Loucy (cell line): ENCODE results near the gene TSHR.
"Not testable (repeated sequence)": the region's sequence is repeated elsewhere in the genome, so short reads cannot be mapped to it uniquely, and the experiment has no call there.

Experiments used
- H2AFZ ChIP-seq: fragments of 200-600 bp; sonication (generic); 2 replicates; pipeline ENCODE4 v1.6.0; 2016; ENCODE audit warnings: antibody characterized with exemption, mild to moderate bottlenecking, low read length, moderate library complexity
- H3F3A ChIP-seq: fragments of 200-600 bp; 2 replicates; pipeline ENCODE4 v1.6.0; 2016; ENCODE audit warnings: antibody characterized with exemption, low read depth, mild to moderate bottlenecking
- H3K27me3 ChIP-seq: fragments of 200-600 bp; sonication (generic); 2 replicates; pipeline ENCODE4 v1.6.1; 2014; ENCODE audit warnings: low read length, mild to moderate bottlenecking; ENCODE audit not compliant: insufficient read depth, poor library complexity, severe bottlenecking
- H3K36me3 ChIP-seq: fragments of 200-600 bp; sonication (generic); 2 replicates; pipeline ENCODE4 v1.6.1; 2016; ENCODE audit warnings: low read length; ENCODE audit not compliant: insufficient read depth
- H3K4me1 ChIP-seq: fragments of 200-600 bp; sonication (generic); 2 replicates; pipeline ENCODE4 v1.5.1; 2014; ENCODE audit warnings: low read length, mild to moderate bottlenecking; ENCODE audit not compliant: insufficient read depth, poor library complexity, severe bottlenecking
- H3K4me2 ChIP-seq: fragments of 200-600 bp; sonication (generic); 2 replicates; pipeline ENCODE4 v1.6.0; 2014; ENCODE audit warnings: antibody characterized with exemption, low read length, low read depth, mild to moderate bottlenecking; ENCODE audit not compliant: poor library complexity, severe bottlenecking
- H3K4me3 ChIP-seq: fragments of 200-600 bp; sonication (generic); 2 replicates; pipeline ENCODE4 v1.5.1; 2014; ENCODE audit warnings: low read length, mild to moderate bottlenecking, mixed read lengths; ENCODE audit not compliant: poor library complexity, severe bottlenecking
- H3K79me2 ChIP-seq: fragments of 200-600 bp; sonication (generic); 2 replicates; pipeline ENCODE4 v1.6.1; 2014; ENCODE audit warnings: low read length; ENCODE audit not compliant: insufficient read depth
- H3K9ac ChIP-seq: fragments of 200-600 bp; sonication (generic); 2 replicates; pipeline ENCODE4 v1.6.0; 2014; ENCODE audit warnings: mild to moderate bottlenecking, low read depth, low read length, moderate library complexity; ENCODE audit not compliant: poor library complexity, severe bottlenecking
- H3K9me2 ChIP-seq: fragments of 200-600 bp; sonication (generic); replicated peaks from 2 replicates; pipeline ENCODE4 v1.6.1; 2016; ENCODE audit warnings: low read depth, low read length, mixed read lengths
- H3K9me3 ChIP-seq: fragments of 200-600 bp; sonication (generic); 2 replicates; pipeline ENCODE4 v1.6.1; 2014; ENCODE audit warnings: mild to moderate bottlenecking, antibody characterized with exemption, low read length, low read depth; ENCODE audit not compliant: insufficient read depth
- H4K20me1 ChIP-seq: fragments of 200-600 bp; sonication (generic); 2 replicates; pipeline ENCODE4 v1.6.0; 2014; ENCODE audit warnings: antibody characterized with exemption, low read length, mild to moderate bottlenecking; ENCODE audit not compliant: insufficient read depth, poor library complexity, severe bottlenecking
- CTCF ChIP-seq: fragments of 200-600 bp; sonication (generic); conservative IDR thresholded peaks from 2 replicates; pipeline ENCODE4 v1.5.1; 2014; ENCODE audit warnings: mild to moderate bottlenecking, antibody characterized with exemption, low read length
- EZH2phosphoT487 ChIP-seq: fragments of 200-600 bp; IDR thresholded peaks from 2 replicates; pipeline ENCODE4 v1.6.1; 2018; ENCODE audit warnings: antibody characterized with exemption, mild to moderate bottlenecking, moderate library complexity, borderline replicate concordance

Gene TSHR

DNA sequence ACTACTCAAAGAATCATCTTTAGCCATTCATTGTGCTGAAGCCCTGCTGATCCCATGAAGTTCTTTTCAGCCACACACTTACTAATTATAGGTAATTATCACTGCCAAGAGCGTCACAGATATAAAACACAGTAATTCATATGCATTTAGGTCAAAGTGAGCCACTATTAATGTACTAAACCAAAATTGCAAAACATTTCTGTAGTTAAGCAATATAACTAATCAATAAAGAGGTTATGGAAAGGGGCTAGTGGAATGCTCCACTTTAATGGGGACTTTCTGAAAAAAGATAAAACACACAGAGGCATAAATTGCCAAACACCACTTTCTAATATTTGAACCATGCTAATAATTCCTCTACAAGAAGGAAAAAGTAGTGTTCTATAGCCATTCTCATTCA lies 7.1 kb upstream of the TSHR start:
- no peaks in the 10 kb centered on the region for H3F3A ChIP-seq
- no peak overlapping the region for H2AFZ ChIP-seq
- no peak for TF ChIP-seq EZH2phosphoT487
- TF ChIP-seq CTCF = no peak
- no peaks in the 10 kb centered on the region for H3K36me3 ChIP-seq
- H3K4me3 ChIP-seq = no peak overlapping the region
- no peaks in the 10 kb centered on the region for H3K27me3 ChIP-seq
- H3K9me2 ChIP-seq = no peaks in the 10 kb centered on the region
- no peaks in the 10 kb centered on the region for H3K4me1 ChIP-seq
- no peaks in the 10 kb centered on the region for H3K79me2 ChIP-seq
- H3K4me2 ChIP-seq = no peak overlapping the region
- H3K9me3 ChIP-seq = no peaks in the 10 kb centered on the region
- no peak overlapping the region for H3K9ac ChIP-seq
- no peaks in the 10 kb centered on the region for H4K20me1 ChIP-seq

- Histone ChIP-seq H3K9ac (no peak overlapping the region), H3K36me3 (no peaks in the 10 kb centered on the region), H3K79me2 (no peaks in the 10 kb centered on the region), H3K9me3 (no peaks in the 10 kb centered on the region), H3K27me3 (no peaks in the 10 kb centered on the region), H3K4me1 (peaks cover 4% of the 10 kb centered on the region), H3K4me2 (no peak overlapping the region), H3K4me3 (no peak overlapping the region), H2AFZ (no peak overlapping the region), H4K20me1 (no peaks in the 10 kb centered on the region), H3K9me2 (no peaks in the 10 kb centered on the region), H3F3A (no peaks in the 10 kb centered on the region)
- no peak for TF ChIP-seq CTCF
- TF ChIP-seq EZH2phosphoT487 = no peak
Observed at GRCh38 chr14:80951491-80951890, 3.9 kb upstream of the TSHR start.

DNA sequence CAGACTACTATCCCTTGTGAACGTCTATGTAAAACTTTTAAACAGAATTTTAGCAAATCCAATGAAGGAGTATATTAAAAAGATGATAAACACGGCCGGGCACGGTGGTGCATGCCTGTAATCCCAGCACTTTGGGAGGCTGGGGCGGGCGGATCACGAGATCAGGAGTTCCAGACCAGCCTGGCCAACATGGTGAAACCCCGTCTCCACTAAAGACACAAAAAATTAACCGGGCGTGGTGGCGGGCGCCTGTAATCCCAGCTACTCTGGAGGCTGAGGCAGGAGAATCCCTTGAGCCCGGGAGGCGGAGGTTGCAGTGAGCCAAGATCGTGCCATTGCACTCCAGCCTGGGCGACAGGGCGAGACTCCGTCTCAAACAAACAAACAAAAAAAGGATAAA lies 2.2 kb upstream of the TSHR start:
- H3K9ac ChIP-seq, H3K4me2 ChIP-seq, H3K79me2 ChIP-seq, H3K36me3 ChIP-seq, H3K9me3 ChIP-seq, H2AFZ ChIP-seq, H3K4me3 ChIP-seq, H3F3A ChIP-seq, H3K27me3 ChIP-seq, H3K9me2 ChIP-seq, H4K20me1 ChIP-seq: not testable (repeated sequence)
- H3K4me1 ChIP-seq = peaks cover 16% of the 10 kb centered on the region

GRCh38 chr14:80954687-80955299 lies 628 bp upstream of the TSHR start:
- Histone ChIP-seq H3K27me3 (no peaks in the 10 kb centered on the region), H3K79me2 (peaks cover 5% of the 10 kb centered on the region; the same call in 1 of the 2 replicates), H3K9ac (peak overlapping the region; percentile 73), H3K36me3 (no peaks in the 10 kb centered on the region), H3K9me3 (no peaks in the 10 kb centered on the region), H4K20me1 (no peaks in the 10 kb centered on the region), H3K4me1 (peaks cover 31% of the 10 kb centered on the region), H3K9me2 (no peaks in the 10 kb centered on the region), H3F3A (no peaks in the 10 kb centered on the region), H3K4me2 (peak overlapping the region; percentile 86), H2AFZ (peak overlapping the region; percentile 99), H3K4me3 (peak overlapping the region; percentile 84)
- TF ChIP-seq CTCF (peak; percentile 83), EZH2phosphoT487 (no peak)
